Body of pancreas (tissue), 4 donors: Measurements from ENCODE around the gene MAN1A2. TPM values are rescaled to one million over a fixed set of nuclear protein-coding genes. Genes with fewer than 3 reads are reported as not detected.

Experiments
- ATAC-seq: fragments of 150-250 bp; one replicate; pipeline ENCODE4 v1.9.1; 2016
- DNase-seq, 4 donors: peaks; one replicate each; pipeline ENCODE4 v3.0.0-alpha.2; 2019
- H3K27ac ChIP-seq, 4 donors: fragments of 200-600 bp; sonication (generic); 1 replicate in 3 of 4; 2 replicates in 1 of 4; pipeline versions ENCODE4 v1.5.1 to v1.6.1; 2016 to 2019; ENCODE audit warnings: mild to moderate bottlenecking in 1 of 4, mixed read lengths in 1 of 4, moderate library complexity in 1 of 4
- H3K27me3 ChIP-seq, 2 donors: fragments of 200-600 bp; sonication (generic); one replicate each; pipeline ENCODE4 v1.6.0; 2016; ENCODE audit warnings: mild to moderate bottlenecking in 1 of 2
- H3K36me3 ChIP-seq, 2 donors: fragments of 200-600 bp; sonication (generic); replicated peaks in 1 of 2; 2 replicates each; pipeline ENCODE4 v1.5.1; 2016; ENCODE audit warnings: low read depth in 2 of 2; ENCODE audit not compliant: insufficient read depth in 1 of 2
- H3K4me1 ChIP-seq: fragments of 200-600 bp; sonication (generic); one replicate; pipeline ENCODE4 v1.6.0; 2016
- H3K4me3 ChIP-seq, 2 donors: fragments of 200-600 bp; sonication (generic); 1 replicate in 1 of 2; 2 replicates in 1 of 2; pipeline ENCODE4 v1.5.1; 2016 to 2019
- H3K9me3 ChIP-seq, 3 donors: fragments of 200-600 bp; sonication (generic); 1 replicate in 2 of 3; 2 replicates in 1 of 3; pipeline ENCODE4 v1.5.1; 2016
- CTCF ChIP-seq, 7 experiments: fragments of 450-650 bp in 4 of 7; fragments of 200-600 bp in 3 of 7; sonication (generic) in 3 of 7; IDR thresholded peaks; one replicate each; pipeline ENCODE4 v1.5.1; 2016 to 2019; ENCODE audit warnings: antibody characterized with exemption in 7 of 7
- POLR2A ChIP-seq, 3 donors: fragments of 450-650 bp; IDR thresholded peaks; one replicate each; pipeline ENCODE4 v1.6.1; 2016; ENCODE audit warnings: antibody characterized with exemption in 3 of 3, mild to moderate bottlenecking in 2 of 3
- WGBS, 2 donors: methylation state at CpG; one replicate each; pipeline ENCODE4 v1.1.5; 2017; 5-methylcytosine and 5-hydroxymethylcytosine counted together
- intact Hi-C: fragments of 100-400 bp; cut with DNase I; formaldehyde crosslinking; loops from one replicate; pipeline ENCODE4 v1.15.1; 2023
- total RNA-seq, 2 donors: library from RNA; depleted of rRNA; stranded (reverse); fragments of >200 nt; gene quantifications; one replicate each; pipeline ENCODE4 v1.1.0, GENCODE V29; 2016

The MAN1A2 gene
- total RNA-seq, 2 donors from 2014 or later, result 37.9 to 54.4 TPM

- no peaks in the 10 kb centered on the region for H3K9me3 ChIP-seq
- WGBS, 2 donors, result 87 to 92% methylated on average over 2 of the region's 2 CpGs
- H3K27me3 ChIP-seq, result no peaks in the 10 kb centered on the region
- no peak for ATAC-seq
- DNase-seq, result no peak
- no peak overlapping the region for H3K27ac ChIP-seq
- no peaks in the 10 kb centered on the region for H3K4me1 ChIP-seq
- intact Hi-C loops, result no loop called here
- H3K4me3 ChIP-seq, result no peak overlapping the region
- TF ChIP-seq POLR2A (IDR thresholded peaks at IDR 0.05) (no peak), CTCF (IDR thresholded peaks at IDR 0.05) (no peak)
- H3K36me3 ChIP-seq, result peaks cover 0 to 2% of the 10 kb centered on the region in 2 donors
These were observed 126.7 kb downstream of the MAN1A2 start for GRCh38 chr1:117493906-117494305.

GRCh38 chr1:117495068-117495467, 127.8 kb downstream of the MAN1A2 start:
- Histone ChIP-seq H3K4me3 (no peak overlapping the region), H3K9me3 (no peaks in the 10 kb centered on the region), H3K36me3 (peaks cover 0 to 2% of the 10 kb centered on the region in 2 donors), H3K27me3 (no peaks in the 10 kb centered on the region), H3K4me1 (no peaks in the 10 kb centered on the region), H3K27ac (no peak overlapping the region)
- ATAC-seq (no peak), DNase-seq (no peak)
- no peak for TF ChIP-seq POLR2A (IDR thresholded peaks at IDR 0.05)
- no peak for TF ChIP-seq CTCF (IDR thresholded peaks at IDR 0.05)
- 87 to 97% methylated on average over 1 of the region's 1 CpG for WGBS, 2 donors
- intact Hi-C loops, result no loop called here

GRCh38 chr1:117499071-117499470, 131.8 kb downstream of the MAN1A2 start:
- DNase-seq (no peak), ATAC-seq (no peak)
- no peaks in the 10 kb centered on the region for H3K27me3 ChIP-seq
- intact Hi-C loops, result no loop called here
- no peak overlapping the region for H3K27ac ChIP-seq
- TF ChIP-seq POLR2A (IDR thresholded peaks at IDR 0.05), result no peak
- TF ChIP-seq CTCF (IDR thresholded peaks at IDR 0.05), result no peak
- WGBS, 2 donors, result 83 to 93% methylated on average over 2 of the region's 2 CpGs
- no peak overlapping the region for H3K4me3 ChIP-seq
- H3K4me1 ChIP-seq, result no peaks in the 10 kb centered on the region
- H3K9me3 ChIP-seq, result no peaks in the 10 kb centered on the region
- H3K36me3 ChIP-seq, result peaks cover 0 to 4% of the 10 kb centered on the region in 2 donors

GRCh38 chr1:117500584-117500983, 133.3 kb downstream of the MAN1A2 start:
- WGBS, 2 donors, result 94 to 96% methylated on average over 1 of the region's 1 CpG
- H3K36me3 ChIP-seq, result peaks cover 0 to 4% of the 10 kb centered on the region in 2 donors
- ATAC-seq (no peak), DNase-seq (no peak)
- no peaks in the 10 kb centered on the region for H3K4me1 ChIP-seq
- no peak overlapping the region for H3K27ac ChIP-seq
- H3K27me3 ChIP-seq, result no peaks in the 10 kb centered on the region
- TF ChIP-seq CTCF (IDR thresholded peaks at IDR 0.05), result no peak
- TF ChIP-seq POLR2A (IDR thresholded peaks at IDR 0.05), result no peak
- intact Hi-C loops, result no loop called here
- H3K4me3 ChIP-seq, result no peak overlapping the region
- no peaks in the 10 kb centered on the region for H3K9me3 ChIP-seq

- no peak overlapping the region for H3K27ac ChIP-seq
- no peak overlapping the region for H3K4me3 ChIP-seq
- intact Hi-C loops, result no loop called here
- 97 to 99% methylated on average over 3 of the region's 3 CpGs for WGBS, 2 donors
- peaks cover 4% of the 10 kb centered on the region for H3K4me1 ChIP-seq
- ATAC-seq (no peak), DNase-seq (no peak)
- H3K36me3 ChIP-seq, result peaks cover 0 to 4% of the 10 kb centered on the region in 2 donors
- TF ChIP-seq CTCF (IDR thresholded peaks at IDR 0.05), result no peak
- no peak for TF ChIP-seq POLR2A (IDR thresholded peaks at IDR 0.05)
- H3K27me3 ChIP-seq, result no peaks in the 10 kb centered on the region
- H3K9me3 ChIP-seq, result no peaks in the 10 kb centered on the region
These were observed 134.0 kb downstream of the MAN1A2 start for GRCh38 chr1:117501281-117501680.
